Measurements from ENCODE around the gene TRAF5.

DNA sequence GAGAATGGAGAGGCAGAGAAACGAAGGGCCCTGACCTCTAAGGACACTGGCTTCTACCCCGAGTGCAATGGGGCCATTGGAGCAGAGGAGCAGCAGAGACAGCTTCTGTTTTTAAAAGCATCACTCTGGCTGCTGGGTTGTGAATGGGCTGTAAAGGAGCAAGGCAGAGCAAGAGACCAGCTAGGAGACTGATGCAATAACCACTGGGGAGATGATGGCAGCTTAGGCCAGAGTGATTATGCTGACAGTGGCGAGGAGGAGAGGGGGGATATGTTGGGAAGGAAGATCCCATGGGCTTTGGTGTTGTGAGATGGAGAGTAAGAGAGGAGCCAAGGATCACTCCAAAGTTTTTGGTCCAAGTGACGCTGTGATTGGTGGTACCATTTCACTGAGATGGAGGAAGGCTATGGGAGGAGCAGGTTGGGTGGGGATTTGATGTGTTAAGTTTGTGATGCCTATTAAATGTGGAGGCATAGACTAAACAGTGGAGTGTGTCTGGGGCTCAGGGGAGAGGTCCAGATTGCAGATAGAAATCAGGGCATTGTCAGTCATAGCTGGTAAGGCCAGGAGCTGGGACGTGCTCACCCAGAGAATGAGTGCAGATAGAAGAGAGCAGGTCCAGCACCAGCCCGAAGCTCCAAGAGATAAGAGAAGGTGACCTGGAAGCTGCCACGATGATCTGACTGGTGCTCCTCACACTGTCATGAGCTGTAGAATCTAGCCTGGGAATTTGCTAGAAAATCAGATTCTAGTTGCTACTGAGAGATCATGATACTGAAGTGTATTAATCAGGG, 11.0 kb downstream of the TRAF5 start:
- TF ChIP-seq, protein P1, sequence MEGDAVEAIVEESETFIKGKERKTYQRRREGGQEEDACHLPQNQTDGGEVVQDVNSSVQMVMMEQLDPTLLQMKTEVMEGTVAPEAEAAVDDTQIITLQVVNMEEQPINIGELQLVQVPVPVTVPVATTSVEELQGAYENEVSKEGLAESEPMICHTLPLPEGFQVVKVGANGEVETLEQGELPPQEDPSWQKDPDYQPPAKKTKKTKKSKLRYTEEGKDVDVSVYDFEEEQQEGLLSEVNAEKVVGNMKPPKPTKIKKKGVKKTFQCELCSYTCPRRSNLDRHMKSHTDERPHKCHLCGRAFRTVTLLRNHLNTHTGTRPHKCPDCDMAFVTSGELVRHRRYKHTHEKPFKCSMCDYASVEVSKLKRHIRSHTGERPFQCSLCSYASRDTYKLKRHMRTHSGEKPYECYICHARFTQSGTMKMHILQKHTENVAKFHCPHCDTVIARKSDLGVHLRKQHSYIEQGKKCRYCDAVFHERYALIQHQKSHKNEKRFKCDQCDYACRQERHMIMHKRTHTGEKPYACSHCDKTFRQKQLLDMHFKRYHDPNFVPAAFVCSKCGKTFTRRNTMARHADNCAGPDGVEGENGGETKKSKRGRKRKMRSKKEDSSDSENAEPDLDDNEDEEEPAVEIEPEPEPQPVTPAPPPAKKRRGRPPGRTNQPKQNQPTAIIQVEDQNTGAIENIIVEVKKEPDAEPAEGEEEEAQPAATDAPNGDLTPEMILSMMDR (IDR thresholded peaks at IDR 0.05; ENCODE audit: insufficient read depth, low read depth, low read length) = no peak
- no peak for TF ChIP-seq EZH2 (IDR thresholded peaks at IDR 0.05; ENCODE audit: insufficient read depth, low read length)

Data from astrocyte (in vitro differentiated cells and primary cell).